HepG2 (cell line): Measurements from ENCODE around the gene UBE2M. TPM values are rescaled to one million over a fixed set of nuclear protein-coding genes. Genes with fewer than 3 reads are reported as not detected.

Experiments
- CC2D1A ChIP-seq: sonication (generic); formaldehyde crosslinking; IDR thresholded peaks from 2 replicates; pipeline ENCODE4 v1.8.1; 2023; ENCODE audit warnings: mild to moderate bottlenecking, missing genetic modification reagents
- CEBPG ChIP-seq: IDR thresholded peaks from 2 replicates; pipeline ENCODE4 v1.6.1; 2016
- ETV5 ChIP-seq: IDR thresholded peaks from 2 replicates; pipeline ENCODE4 v1.6.1; 2018; ENCODE audit warnings: missing biosample characterization, missing genetic modification reagents, inconsistent platforms, borderline replicate concordance
- ETV6 ChIP-seq: sonication (generic); formaldehyde crosslinking; conservative IDR thresholded peaks from 2 replicates; pipeline ENCODE4 v1.4.0; 2020; ENCODE audit warnings: missing genetic modification reagents
- KLF11 ChIP-seq: IDR thresholded peaks from 2 replicates; pipeline ENCODE4 v1.6.1; 2016; ENCODE audit warnings: missing compliant biosample characterization
- MBD4 ChIP-seq: IDR thresholded peaks from 2 replicates; pipeline ENCODE4 v1.6.1; 2012; ENCODE audit warnings: low read length, inconsistent platforms, borderline replicate concordance
- NR0B2 ChIP-seq: sonication (generic); formaldehyde crosslinking; IDR thresholded peaks from 2 replicates; pipeline ENCODE4 v1.4.0; 2020; ENCODE audit warnings: mild to moderate bottlenecking, missing genetic modification reagents
- SP140L ChIP-seq: sonication (generic); formaldehyde crosslinking; IDR thresholded peaks from 2 replicates; pipeline ENCODE4 v1.4.0; 2020; ENCODE audit warnings: missing genetic modification reagents, borderline replicate concordance
- SP4 ChIP-seq: sonication (generic); formaldehyde crosslinking; IDR thresholded peaks from 2 replicates; pipeline ENCODE4 v1.8.1; 2023; ENCODE audit warnings: mild to moderate bottlenecking, missing genetic modification reagents
- U2AF2 ChIP-seq: fragments of 200-400 bp; formaldehyde crosslinking; IDR thresholded peaks from 2 replicates; pipeline ENCODE4 v1.6.1; 2017; ENCODE audit warnings: low read depth, mild to moderate bottlenecking, low read length
- ZNF33B ChIP-seq: sonication (generic); formaldehyde crosslinking; IDR thresholded peaks from 2 replicates; pipeline ENCODE4 v1.5.1; 2020; ENCODE audit warnings: mild to moderate bottlenecking, missing genetic modification reagents
- ZNF558 ChIP-seq: sonication (generic); formaldehyde crosslinking; IDR thresholded peaks from 2 replicates; pipeline ENCODE4 v1.9.0; 2022; ENCODE audit warnings: mild to moderate bottlenecking, missing genetic modification reagents, borderline replicate concordance
- ZNF605 ChIP-seq: sonication (generic); formaldehyde crosslinking; IDR thresholded peaks from 2 replicates; pipeline ENCODE4 v1.8.0; 2022; ENCODE audit warnings: mild to moderate bottlenecking, missing genetic modification reagents
- ZNF704 ChIP-seq: sonication (generic); formaldehyde crosslinking; IDR thresholded peaks from 2 replicates; pipeline ENCODE4 v1.8.1; 2023; ENCODE audit warnings: mild to moderate bottlenecking, inconsistent platforms, moderate library complexity, missing genetic modification reagents, borderline replicate concordance
- polyA plus RNA-seq, 8 experiments: library from polyadenylated mRNA; depleted of rRNA in 3 of 8; stranded (reverse) in 7 of 8; unstranded in 1 of 8; fragments of >200 nt; fragmentation: Illumina TruSeq in 4 of 8; extraction: Trizol in 4 of 8; gene quantifications; 2 replicates each; pipeline versions ENCODE4 v1.2.1 to v1.2.3, GENCODE V29; 2011 to 2016; ENCODE audit warnings: low read depth in 4 of 8, missing spikeins in 1 of 8, mixed read lengths in 1 of 8; ENCODE audit not compliant: insufficient read depth in 1 of 8
- total RNA-seq, 5 experiments: library from RNA; depleted of rRNA; stranded (reverse); fragments of >200 nt; fragmentation: Illumina TruSeq; extraction: Trizol; gene quantifications; 2 replicates each; pipeline ENCODE4 v1.2.3, GENCODE V29; 2016; ENCODE audit warnings: low read depth in 1 of 5
- TF ChIP-seq, protein P1 (sequence below): sonication (generic); formaldehyde crosslinking; IDR thresholded peaks from 2 replicates; pipeline ENCODE4 v1.4.0; 2020; ENCODE audit warnings: low read depth, missing genetic modification reagents
- TF ChIP-seq, protein P2 (sequence below), 2 experiments: fragments of 450-650 bp in 1 of 2; sonication (generic) in 1 of 2; formaldehyde crosslinking; IDR thresholded peaks; 2 replicates each; pipeline versions ENCODE4 v1.5.0 to v1.8.0; 2020 to 2022; ENCODE audit warnings: mild to moderate bottlenecking in 1 of 2, missing genetic modification reagents in 1 of 2
- TF ChIP-seq, protein P3 (sequence below): sonication (generic); formaldehyde crosslinking; IDR thresholded peaks from 2 replicates; pipeline ENCODE4 v1.8.1; 2023; ENCODE audit warnings: mild to moderate bottlenecking, moderate library complexity, missing genetic modification reagents
- TF ChIP-seq, protein P4 (sequence below): sonication (generic); formaldehyde crosslinking; IDR thresholded peaks from 2 replicates; pipeline ENCODE4 v1.5.1; 2020; ENCODE audit warnings: missing genetic modification reagents, mild to moderate bottlenecking, borderline replicate concordance

UBE2M gene
- total and polyA plus RNA-seq, 2 of the 13 experiments (the other 11 are each of a cell fraction or from before 2014, with no cell fraction given), result 36.2 to 50.3 TPM

GRCh38 chr19:58559275-58560006, 1.0 kb upstream of the UBE2M start (continued):
- TF ChIP-seq, protein P1, sequence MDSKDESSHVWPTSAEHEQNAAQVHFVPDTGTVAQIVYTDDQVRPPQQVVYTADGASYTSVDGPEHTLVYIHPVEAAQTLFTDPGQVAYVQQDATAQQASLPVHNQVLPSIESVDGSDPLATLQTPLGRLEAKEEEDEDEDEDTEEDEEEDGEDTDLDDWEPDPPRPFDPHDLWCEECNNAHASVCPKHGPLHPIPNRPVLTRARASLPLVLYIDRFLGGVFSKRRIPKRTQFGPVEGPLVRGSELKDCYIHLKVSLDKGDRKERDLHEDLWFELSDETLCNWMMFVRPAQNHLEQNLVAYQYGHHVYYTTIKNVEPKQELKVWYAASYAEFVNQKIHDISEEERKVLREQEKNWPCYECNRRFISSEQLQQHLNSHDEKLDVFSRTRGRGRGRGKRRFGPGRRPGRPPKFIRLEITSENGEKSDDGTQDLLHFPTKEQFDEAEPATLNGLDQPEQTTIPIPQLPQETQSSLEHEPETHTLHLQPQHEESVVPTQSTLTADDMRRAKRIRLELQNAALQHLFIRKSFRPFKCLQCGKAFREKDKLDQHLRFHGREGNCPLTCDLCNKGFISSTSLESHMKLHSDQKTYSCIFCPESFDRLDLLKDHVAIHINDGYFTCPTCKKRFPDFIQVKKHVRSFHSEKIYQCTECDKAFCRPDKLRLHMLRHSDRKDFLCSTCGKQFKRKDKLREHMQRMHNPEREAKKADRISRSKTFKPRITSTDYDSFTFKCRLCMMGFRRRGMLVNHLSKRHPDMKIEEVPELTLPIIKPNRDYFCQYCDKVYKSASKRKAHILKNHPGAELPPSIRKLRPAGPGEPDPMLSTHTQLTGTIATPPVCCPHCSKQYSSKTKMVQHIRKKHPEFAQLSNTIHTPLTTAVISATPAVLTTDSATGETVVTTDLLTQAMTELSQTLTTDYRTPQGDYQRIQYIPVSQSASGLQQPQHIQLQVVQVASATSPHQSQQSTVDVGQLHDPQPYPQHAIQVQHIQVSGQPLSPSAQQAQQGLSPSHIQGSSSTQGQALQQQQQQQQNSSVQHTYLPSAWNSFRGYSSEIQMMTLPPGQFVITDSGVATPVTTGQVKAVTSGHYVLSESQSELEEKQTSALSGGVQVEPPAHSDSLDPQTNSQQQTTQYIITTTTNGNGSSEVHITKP (CRISPR knock-in tag), result no peak
- TF ChIP-seq, protein P2, sequence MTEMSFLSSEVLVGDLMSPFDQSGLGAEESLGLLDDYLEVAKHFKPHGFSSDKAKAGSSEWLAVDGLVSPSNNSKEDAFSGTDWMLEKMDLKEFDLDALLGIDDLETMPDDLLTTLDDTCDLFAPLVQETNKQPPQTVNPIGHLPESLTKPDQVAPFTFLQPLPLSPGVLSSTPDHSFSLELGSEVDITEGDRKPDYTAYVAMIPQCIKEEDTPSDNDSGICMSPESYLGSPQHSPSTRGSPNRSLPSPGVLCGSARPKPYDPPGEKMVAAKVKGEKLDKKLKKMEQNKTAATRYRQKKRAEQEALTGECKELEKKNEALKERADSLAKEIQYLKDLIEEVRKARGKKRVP (CRISPR knock-in tag; IDR thresholded peaks at IDR 0.05), result peak in 1 of 2 experiments; percentile 17; a peak in 1 of 4 replicates
- no peak for TF ChIP-seq U2AF2
- TF ChIP-seq, protein P3, sequence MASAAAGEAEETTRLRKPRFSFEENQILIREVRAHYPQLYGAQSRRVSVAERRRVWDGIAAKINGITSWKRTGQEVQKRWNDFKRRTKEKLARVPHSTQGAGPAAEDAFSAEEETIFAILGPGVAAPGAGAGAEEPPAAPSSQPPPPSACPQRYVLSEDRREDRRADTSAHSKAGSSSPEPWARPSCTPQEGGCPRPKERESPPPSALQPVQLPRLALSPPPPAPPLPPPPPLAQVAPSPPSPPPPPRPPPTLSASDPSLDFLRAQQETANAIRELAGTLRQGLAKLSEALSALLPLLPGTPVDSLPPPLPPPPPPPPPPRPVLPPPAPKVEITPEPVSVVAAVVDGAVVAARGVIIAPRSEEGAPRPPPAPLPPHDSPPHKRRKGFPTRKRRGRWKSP (CRISPR knock-in tag), result 0 out of 2 replicates have a peak, but pooled peaks have one; percentile 3
- no peak; the same call in 1 of the 2 replicates for TF ChIP-seq NR0B2 (CRISPR knock-in tag)
- peak; percentile 62 for TF ChIP-seq SP4
- no peak for TF ChIP-seq MBD4
- TF ChIP-seq ZNF33B (CRISPR knock-in tag), result no peak
- no peak for TF ChIP-seq CEBPG
- no peak for TF ChIP-seq ZNF558
- no peak for TF ChIP-seq SP140L
- TF ChIP-seq ETV5 (CRISPR knock-in tag), result peak; percentile 82
- TF ChIP-seq, protein P4, sequence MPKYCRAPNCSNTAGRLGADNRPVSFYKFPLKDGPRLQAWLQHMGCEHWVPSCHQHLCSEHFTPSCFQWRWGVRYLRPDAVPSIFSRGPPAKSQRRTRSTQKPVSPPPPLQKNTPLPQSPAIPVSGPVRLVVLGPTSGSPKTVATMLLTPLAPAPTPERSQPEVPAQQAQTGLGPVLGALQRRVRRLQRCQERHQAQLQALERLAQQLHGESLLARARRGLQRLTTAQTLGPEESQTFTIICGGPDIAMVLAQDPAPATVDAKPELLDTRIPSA (CRISPR knock-in tag), result no peak
- TF ChIP-seq ZNF704 (CRISPR knock-in tag), result no peak; the same call in 1 of the 2 replicates
- peak; percentile 75; the same call in 1 of the 2 replicates for TF ChIP-seq ZNF605 (CRISPR knock-in tag)
- TF ChIP-seq CC2D1A (CRISPR knock-in tag), result no peak
- peak; percentile 43; the same call in 1 of the 2 replicates for TF ChIP-seq KLF11 (CRISPR knock-in tag)
- TF ChIP-seq ETV6 (CRISPR knock-in tag), result no peak; the same call in 1 of the 2 replicates
